Central memory CD8-positive, alpha-beta T cell (primary cell): ENCODE measurements around the gene HIP1.
"Not testable (repeated sequence)": the region's sequence is repeated elsewhere in the genome, so short reads cannot be mapped to it uniquely, and the experiment has no call there.

Experiments used
- ATAC-seq: fragments of 150-1000 bp; cut with Tn5 transposase; replicated peaks from 2 replicates; pipeline ENCODE4 v1.10.0; 2022; ENCODE audit warnings: mild to moderate bottlenecking, moderate FRiP score, moderate number of reproducible peaks; ENCODE audit not compliant: poor library complexity, severe bottlenecking; ENCODE audit errors: extremely low read depth
- DNase-seq, 2 donors: peaks; one replicate each; pipeline ENCODE4 v3.0.0; 2021; ENCODE audit warnings: low spot score in 2 of 2
- H3K27ac Mint-ChIP-seq: one replicate; pipeline ENCODE4 v1.8.0; 2022; ENCODE audit warnings: low read depth, mild to moderate bottlenecking, moderate library complexity, mixed read lengths
- H3K27me3 Mint-ChIP-seq: one replicate; pipeline ENCODE4 v1.8.0; 2022; ENCODE audit warnings: mixed read lengths
- H3K36me3 Mint-ChIP-seq: one replicate; pipeline ENCODE4 v1.8.0; 2022; ENCODE audit warnings: mild to moderate bottlenecking, moderate library complexity, mixed read lengths; ENCODE audit not compliant: insufficient read depth
- H3K4me1 Mint-ChIP-seq: one replicate; pipeline ENCODE4 v1.8.0; 2022; ENCODE audit warnings: mixed read lengths
- H3K4me3 Mint-ChIP-seq: one replicate; pipeline ENCODE4 v1.8.0; 2022; ENCODE audit warnings: mild to moderate bottlenecking, moderate library complexity, mixed read lengths
- H3K9me3 Mint-ChIP-seq: one replicate; pipeline ENCODE4 v1.8.0; 2022; ENCODE audit warnings: mixed read lengths

Gene HIP1

GRCh38 chr7:75595766-75596165 is 143.0 kb downstream of the HIP1 start:
- peaks cover 3% of the 10 kb centered on the region for H3K36me3 Mint-ChIP-seq
- H3K27me3 Mint-ChIP-seq = no peaks in the 10 kb centered on the region
- DNase-seq (no peak), ATAC-seq (no peak)
- H3K4me1 Mint-ChIP-seq = no peaks in the 10 kb centered on the region
- H3K4me3 Mint-ChIP-seq = no peak overlapping the region
- H3K27ac Mint-ChIP-seq = no peak overlapping the region
- no peaks in the 10 kb centered on the region for H3K9me3 Mint-ChIP-seq

- not testable (repeated sequence) for H3K27me3 Mint-ChIP-seq, H3K9me3 Mint-ChIP-seq, ATAC-seq, H3K36me3 Mint-ChIP-seq, H3K27ac Mint-ChIP-seq, H3K4me3 Mint-ChIP-seq, DNase-seq, H3K4me1 Mint-ChIP-seq
These were observed 145.1 kb downstream of the HIP1 start for GRCh38 chr7:75593500-75594184.

- DNase-seq (no peak), ATAC-seq (no peak)
- Mint-ChIP-seq H3K27me3 (no peaks in the 10 kb centered on the region), H3K27ac (no peak overlapping the region), H3K36me3 (peaks cover 2% of the 10 kb centered on the region), H3K4me1 (no peaks in the 10 kb centered on the region), H3K4me3 (no peak overlapping the region), H3K9me3 (no peaks in the 10 kb centered on the region)
These were observed 147.1 kb downstream of the HIP1 start for GRCh38 chr7:75591467-75592255.

GRCh38 chr7:75590373-75591005 is 148.3 kb downstream of the HIP1 start:
- Mint-ChIP-seq H3K4me3 (no peak overlapping the region), H3K36me3 (peaks cover 3% of the 10 kb centered on the region), H3K9me3 (no peaks in the 10 kb centered on the region), H3K4me1 (no peaks in the 10 kb centered on the region), H3K27me3 (no peaks in the 10 kb centered on the region), H3K27ac (peak overlapping the region; percentile 13)
- no peak for ATAC-seq
- DNase-seq = no peak

- no peaks in the 10 kb centered on the region for H3K9me3 Mint-ChIP-seq
- no peaks in the 10 kb centered on the region for H3K27me3 Mint-ChIP-seq
- DNase-seq (no peak), ATAC-seq (no peak)
- H3K36me3 Mint-ChIP-seq = peaks cover 6% of the 10 kb centered on the region
- H3K27ac Mint-ChIP-seq = no peak overlapping the region
- H3K4me1 Mint-ChIP-seq = peaks cover 6% of the 10 kb centered on the region
- no peak overlapping the region for H3K4me3 Mint-ChIP-seq
These were observed 154.4 kb downstream of the HIP1 start for GRCh38 chr7:75584354-75584753.

GRCh38 chr7:75583255-75583654 is 155.5 kb downstream of the HIP1 start:
- H3K27ac Mint-ChIP-seq = peak overlapping the region; percentile 17
- no peaks in the 10 kb centered on the region for H3K27me3 Mint-ChIP-seq
- no peak for DNase-seq
- H3K9me3 Mint-ChIP-seq = no peaks in the 10 kb centered on the region
- ATAC-seq = no peak
- H3K4me1 Mint-ChIP-seq = peaks cover 6% of the 10 kb centered on the region
- H3K4me3 Mint-ChIP-seq = no peak overlapping the region
- H3K36me3 Mint-ChIP-seq = peaks cover 5% of the 10 kb centered on the region

- peak overlapping the region; percentile 64 for H3K27ac Mint-ChIP-seq
- no peaks in the 10 kb centered on the region for H3K9me3 Mint-ChIP-seq
- DNase-seq = no peak
- H3K36me3 Mint-ChIP-seq = peaks cover 4% of the 10 kb centered on the region
- H3K4me3 Mint-ChIP-seq = no peak overlapping the region
- no peaks in the 10 kb centered on the region for H3K27me3 Mint-ChIP-seq
- no peak for ATAC-seq
- peaks cover 6% of the 10 kb centered on the region for H3K4me1 Mint-ChIP-seq
These were observed 158.8 kb downstream of the HIP1 start for GRCh38 chr7:75579899-75580298.

GRCh38 chr7:75578081-75578480 is 160.7 kb downstream of the HIP1 start:
- H3K9me3 Mint-ChIP-seq = no peaks in the 10 kb centered on the region
- no peak overlapping the region for H3K27ac Mint-ChIP-seq
- H3K4me1 Mint-ChIP-seq = peaks cover 4% of the 10 kb centered on the region
- H3K27me3 Mint-ChIP-seq = no peaks in the 10 kb centered on the region
- no peak for ATAC-seq
- no peak for DNase-seq
- no peak overlapping the region for H3K4me3 Mint-ChIP-seq
- H3K36me3 Mint-ChIP-seq = peaks cover 7% of the 10 kb centered on the region

GRCh38 chr7:75575488-75576121 is 163.1 kb downstream of the HIP1 start:
- H3K27me3 Mint-ChIP-seq = no peaks in the 10 kb centered on the region
- no peak overlapping the region for H3K4me3 Mint-ChIP-seq
- H3K4me1 Mint-ChIP-seq = no peaks in the 10 kb centered on the region
- H3K9me3 Mint-ChIP-seq = no peaks in the 10 kb centered on the region
- DNase-seq (no peak), ATAC-seq (no peak)
- H3K36me3 Mint-ChIP-seq = peaks cover 6% of the 10 kb centered on the region
- peak overlapping the region; percentile 35 for H3K27ac Mint-ChIP-seq

- DNase-seq (no peak), ATAC-seq (no peak)
- H3K4me1 Mint-ChIP-seq = no peaks in the 10 kb centered on the region
- peak overlapping the region; percentile 68 for H3K27ac Mint-ChIP-seq
- H3K9me3 Mint-ChIP-seq = no peaks in the 10 kb centered on the region
- H3K4me3 Mint-ChIP-seq = no peak overlapping the region
- H3K36me3 Mint-ChIP-seq = peaks cover 7% of the 10 kb centered on the region
- no peaks in the 10 kb centered on the region for H3K27me3 Mint-ChIP-seq
These were observed 165.2 kb downstream of the HIP1 start for GRCh38 chr7:75573477-75574019.

GRCh38 chr7:75572814-75573213 is 165.9 kb downstream of the HIP1 start:
- ATAC-seq = no peak

GRCh38 chr7:75572396-75572795 is 166.3 kb downstream of the HIP1 start:
- no peaks in the 10 kb centered on the region for H3K4me1 Mint-ChIP-seq
- no peak for ATAC-seq
- H3K4me3 Mint-ChIP-seq = no peak overlapping the region
- H3K27ac Mint-ChIP-seq = no peak overlapping the region
- H3K27me3 Mint-ChIP-seq = no peaks in the 10 kb centered on the region
- H3K36me3 Mint-ChIP-seq = peaks cover 7% of the 10 kb centered on the region
- no peak for DNase-seq
- no peaks in the 10 kb centered on the region for H3K9me3 Mint-ChIP-seq

More at GRCh38 chr7:75572814-75573213, 165.9 kb downstream of the HIP1 start:
- H3K36me3 Mint-ChIP-seq = peaks cover 7% of the 10 kb centered on the region
- H3K4me1 Mint-ChIP-seq = no peaks in the 10 kb centered on the region
- H3K9me3 Mint-ChIP-seq = no peaks in the 10 kb centered on the region
- no peak overlapping the region for H3K27ac Mint-ChIP-seq
- no peak for DNase-seq
- H3K27me3 Mint-ChIP-seq = no peaks in the 10 kb centered on the region
- H3K4me3 Mint-ChIP-seq = no peak overlapping the region
